Stimulated activated CD4-positive, alpha-beta T cell treated with anti-CD3 and anti-CD28 coated beads, Interleukin-1b, Interleukin-23, amount 100 ng/mL, for 4 hours (primary cell): ENCODE measurements around the gene RHOXF2.

Source experiments
- DNase-seq, 2 donors: peaks; one replicate each; pipeline ENCODE4 v3.0.0-alpha.2; 2020; ENCODE audit warnings: low read depth in 2 of 2

Gene RHOXF2

DNA sequence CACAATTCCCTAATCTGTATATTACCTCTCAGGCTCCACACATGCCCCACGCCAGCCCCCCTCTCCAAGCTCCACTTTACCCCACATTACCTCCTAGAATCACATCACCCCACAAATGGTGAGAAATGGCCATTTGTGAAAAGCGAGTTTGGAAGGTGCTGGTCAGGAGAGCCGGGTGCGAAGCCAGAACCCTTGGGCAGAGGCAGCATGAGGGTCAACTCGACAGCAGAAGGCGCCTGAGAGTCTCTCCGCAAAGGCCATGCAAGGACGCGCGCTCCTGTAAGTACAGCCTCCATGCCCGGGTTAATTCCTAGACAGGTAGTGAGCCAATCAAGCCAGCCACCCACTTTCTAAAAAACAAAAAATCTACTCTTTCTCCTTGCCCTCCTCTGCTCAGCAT is 42.4 kb downstream of the RHOXF2 start:
- no peak for DNase-seq

DNA sequence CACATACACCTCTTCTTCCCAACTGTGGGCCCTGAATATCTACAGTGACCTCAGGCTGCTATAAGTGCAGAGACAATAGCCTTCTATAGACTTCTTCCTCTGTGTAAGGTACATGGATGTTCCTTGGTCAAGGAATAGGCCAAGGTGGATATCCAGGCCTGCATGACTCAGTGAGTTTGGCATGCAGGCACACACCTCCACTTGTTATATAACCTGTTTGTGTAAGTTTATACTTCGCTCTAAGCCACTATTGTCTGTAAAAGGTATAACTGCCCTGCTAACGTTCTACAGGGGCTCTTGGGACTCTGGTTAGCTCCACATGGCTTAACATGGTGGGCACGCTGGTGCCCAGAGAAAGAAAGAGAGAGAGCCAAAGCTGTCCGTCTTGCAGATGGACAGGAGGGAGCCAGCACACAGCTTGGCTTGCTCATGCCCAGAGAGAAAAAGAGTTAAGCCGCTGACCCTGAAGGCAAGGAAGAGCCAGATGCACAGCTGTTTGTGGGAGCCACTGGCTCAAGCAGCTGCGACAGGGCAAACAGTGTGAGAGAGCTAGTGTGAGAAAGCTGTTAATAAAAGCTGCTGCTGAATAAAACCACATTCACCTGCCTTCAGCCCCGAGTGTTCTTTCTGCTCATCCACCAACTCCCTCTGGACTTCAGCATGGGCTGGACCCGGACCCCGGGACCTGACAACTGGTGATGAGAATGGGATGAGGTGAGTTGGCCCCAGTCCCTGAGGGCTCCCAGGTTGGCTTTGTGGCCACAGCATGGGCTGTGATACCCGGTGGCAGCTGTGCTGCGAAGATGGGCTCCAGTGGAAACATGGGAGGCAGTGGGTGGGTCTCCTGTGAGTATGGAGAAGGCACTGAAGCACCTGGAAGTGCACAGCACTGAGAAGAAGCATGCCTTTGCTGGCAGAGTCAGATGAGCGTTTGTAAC is 47.7 kb downstream of the RHOXF2 start:
- no peak for DNase-seq

DNA sequence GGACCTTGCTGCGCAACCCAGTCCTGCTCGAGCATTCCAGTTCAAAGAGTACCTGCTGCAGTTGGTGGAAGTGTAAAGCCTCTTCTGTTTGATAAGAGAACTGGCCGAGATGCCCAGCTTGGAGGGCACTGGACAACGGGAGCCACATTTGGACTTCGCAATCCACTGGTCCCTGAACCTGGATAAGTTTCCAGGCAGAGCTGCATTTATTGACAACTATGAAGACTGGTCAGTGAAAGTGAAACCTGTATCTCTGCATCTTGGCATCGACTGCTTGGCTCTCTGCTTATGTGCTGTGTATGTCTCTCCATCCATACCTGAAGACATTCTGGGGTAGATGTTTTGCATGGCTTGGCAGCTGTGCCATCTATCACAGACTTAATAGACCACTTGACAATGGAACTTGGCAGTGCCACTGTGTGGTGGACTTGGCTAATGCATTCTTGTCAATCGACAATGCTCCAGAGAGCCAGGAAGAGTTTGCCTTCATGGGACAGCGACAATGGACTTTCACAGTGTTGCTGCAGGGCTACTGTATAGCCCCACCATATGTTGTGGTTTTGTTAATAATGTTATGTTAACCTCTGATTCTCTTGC is 48.7 kb downstream of the RHOXF2 start:
- no peak for DNase-seq

DNA sequence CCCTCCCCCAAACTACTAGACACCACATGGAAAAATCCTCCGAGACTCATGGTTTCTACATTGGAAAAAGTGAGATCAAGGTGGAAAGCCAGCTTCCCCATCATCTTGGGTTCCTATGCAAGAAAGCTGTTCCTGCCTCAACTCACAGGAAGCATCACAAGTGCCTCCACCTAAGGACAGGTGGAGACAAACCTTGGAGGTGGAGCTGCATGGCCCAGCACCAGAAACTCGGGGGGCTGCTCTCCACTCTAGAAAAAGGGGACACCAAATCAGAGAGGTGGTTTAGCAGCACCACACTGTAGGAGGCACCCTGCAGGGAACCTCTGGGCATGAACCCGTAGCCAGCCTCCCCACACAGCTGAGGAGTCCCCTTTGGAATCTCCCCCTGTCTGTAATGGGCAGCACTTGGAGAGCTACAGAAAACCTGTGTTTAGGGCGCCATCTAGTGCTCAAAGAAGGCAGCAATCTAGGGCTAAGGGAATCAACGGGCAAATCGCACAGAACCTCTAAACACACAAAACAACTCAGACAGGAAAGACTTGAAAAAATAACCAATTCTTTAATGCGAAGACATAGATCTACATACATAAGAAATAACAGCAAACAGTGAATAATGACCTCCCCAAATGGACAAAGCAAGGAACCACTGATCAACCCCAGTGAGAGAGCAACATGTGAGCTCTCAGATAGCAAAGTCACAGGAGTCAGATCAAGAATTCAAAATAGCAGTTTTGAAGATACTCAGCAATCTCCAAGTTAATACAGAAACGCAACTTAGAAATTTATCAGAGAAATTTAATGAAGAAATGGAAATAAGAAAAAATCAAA is 55.2 kb downstream of the RHOXF2 start:
- peak; percentile 15 to 37 for DNase-seq
